HEK293 (cell line): Measurements from ENCODE around the gene CDKAL1.

Experiments
- CTCF ChIA-PET: fragments of 350-600 bp; formaldehyde crosslinking; extraction: SDS; loops from one replicate; lab custom pipeline; 2021; ENCODE audit warnings: antibody characterized with exemption; lab: Yijun Ruan, JAX
- POLR2A ChIA-PET: fragments of 300-600 bp; formaldehyde crosslinking; extraction: SDS; loops from one replicate; lab custom pipeline; 2020; ENCODE audit warnings: antibody characterized with exemption, inconsistent platforms; lab: Yijun Ruan, JAX
- H3K27ac ChIP-seq: fragments of 200-500 bp; sonication (Bioruptor generic); 2 replicates; pipeline ENCODE4 v1.5.1; 2014; ENCODE audit warnings: low read depth, low read length, control low read depth, inconsistent platforms; ENCODE audit errors: extremely low read depth
- H3K36me3 ChIP-seq, 2 experiments: fragments of 200-500 bp in 1 of 2; sonication (Bioruptor generic) in 1 of 2; 1 replicate in 1 of 2; 2 replicates in 1 of 2; pipeline ENCODE4 v1.5.1; 2014 to 2017; ENCODE audit warnings: inconsistent platforms in 2 of 2, low read length in 2 of 2; ENCODE audit not compliant: control insufficient read depth in 2 of 2, insufficient read depth in 1 of 2
- H3K4me1 ChIP-seq: fragments of 200-500 bp; sonication (Bioruptor generic); 2 replicates; pipeline ENCODE4 v1.5.1; 2014; ENCODE audit warnings: mild to moderate bottlenecking, low read length, inconsistent platforms; ENCODE audit not compliant: control insufficient read depth, insufficient read depth
- H3K4me3 ChIP-seq: 2 replicates; pipeline ENCODE4 v1.5.1; 2011; ENCODE audit warnings: low read depth, mild to moderate bottlenecking, control low read depth, low read length, moderate library complexity
- H3K9me3 ChIP-seq: fragments of 200-500 bp; sonication (Bioruptor generic); 2 replicates; pipeline ENCODE4 v1.5.1; 2014; ENCODE audit warnings: low read depth, low read length, inconsistent platforms; ENCODE audit not compliant: control insufficient read depth, insufficient read depth
- KLF7 ChIP-seq: fragments of 450-650 bp; formaldehyde crosslinking; IDR thresholded peaks from 2 replicates; pipeline ENCODE4 v1.5.1; 2016; ENCODE audit warnings: missing biosample characterization, missing genetic modification characterization, borderline replicate concordance
- TRIM28 ChIP-seq: IDR thresholded peaks from 2 replicates; pipeline ENCODE4 v1.6.1; 2011; ENCODE audit warnings: low read length, control low read depth, borderline replicate concordance
- ZBTB20 ChIP-seq: fragments of 450-650 bp; formaldehyde crosslinking; IDR thresholded peaks from 2 replicates; pipeline ENCODE4 v1.5.1; 2016; ENCODE audit warnings: missing biosample characterization, missing genetic modification characterization
- ZBTB21 ChIP-seq: fragments of 450-650 bp; formaldehyde crosslinking; IDR thresholded peaks from 2 replicates; pipeline ENCODE4 v1.5.1; 2017; ENCODE audit warnings: missing biosample characterization, missing genetic modification characterization
- ZFP37 ChIP-seq: fragments of 450-650 bp; formaldehyde crosslinking; IDR thresholded peaks from 2 replicates; pipeline ENCODE4 v1.5.1; 2016; ENCODE audit warnings: missing biosample characterization, missing genetic modification characterization
- ZIC2 ChIP-seq: fragments of 450-650 bp; formaldehyde crosslinking; IDR thresholded peaks from 2 replicates; pipeline ENCODE4 v1.5.1; 2016; ENCODE audit warnings: missing biosample characterization, missing genetic modification characterization
- ZNF132 ChIP-seq: fragments of 450-650 bp; formaldehyde crosslinking; IDR thresholded peaks from 2 replicates; pipeline ENCODE4 v1.5.1; 2017; ENCODE audit warnings: missing biosample characterization, missing genetic modification characterization, borderline replicate concordance
- ZNF140 ChIP-seq: fragments of 450-650 bp; formaldehyde crosslinking; IDR thresholded peaks from 2 replicates; pipeline ENCODE4 v1.5.1; 2016; ENCODE audit warnings: missing biosample characterization, missing genetic modification characterization
- ZNF146 ChIP-seq: fragments of 450-650 bp; formaldehyde crosslinking; IDR thresholded peaks from 2 replicates; pipeline ENCODE4 v1.5.1; 2016; ENCODE audit warnings: missing biosample characterization, missing genetic modification characterization
- ZNF174 ChIP-seq: fragments of 450-650 bp; formaldehyde crosslinking; IDR thresholded peaks from 2 replicates; pipeline ENCODE4 v1.5.0; 2017; ENCODE audit warnings: missing biosample characterization, mild to moderate bottlenecking, missing genetic modification characterization
- ZNF184 ChIP-seq: fragments of 450-650 bp; IDR thresholded peaks from 2 replicates; pipeline ENCODE4 v1.5.1; 2018; ENCODE audit warnings: missing biosample characterization, mild to moderate bottlenecking, missing genetic modification characterization
- ZNF24 ChIP-seq: fragments of 450-650 bp; formaldehyde crosslinking; IDR thresholded peaks from 2 replicates; pipeline ENCODE4 v1.5.1; 2016; ENCODE audit warnings: missing biosample characterization, missing genetic modification characterization
- ZNF302 ChIP-seq: fragments of 450-650 bp; formaldehyde crosslinking; IDR thresholded peaks from 2 replicates; pipeline ENCODE4 v1.5.1; 2016; ENCODE audit warnings: missing biosample characterization, missing genetic modification characterization, low read depth
- ZNF311 ChIP-seq: fragments of 450-650 bp; formaldehyde crosslinking; IDR thresholded peaks from 2 replicates; pipeline ENCODE4 v1.5.1; 2017; ENCODE audit warnings: missing biosample characterization, missing genetic modification characterization, borderline replicate concordance
- ZNF354C ChIP-seq: fragments of 450-650 bp; formaldehyde crosslinking; IDR thresholded peaks from 2 replicates; pipeline ENCODE4 v1.5.1; 2016; ENCODE audit warnings: missing biosample characterization, missing genetic modification characterization, low read depth, borderline replicate concordance
- ZNF366 ChIP-seq: fragments of 450-650 bp; formaldehyde crosslinking; conservative IDR thresholded peaks from 2 replicates; pipeline ENCODE4 v1.5.1; 2016; ENCODE audit warnings: missing biosample characterization, missing genetic modification characterization
- ZNF521 ChIP-seq: fragments of 450-650 bp; formaldehyde crosslinking; IDR thresholded peaks from 2 replicates; pipeline ENCODE4 v1.5.1; 2017; ENCODE audit warnings: missing biosample characterization, mild to moderate bottlenecking, missing genetic modification characterization
- ZNF549 ChIP-seq: fragments of 450-650 bp; IDR thresholded peaks from 2 replicates; pipeline ENCODE4 v1.5.1; 2018; ENCODE audit warnings: missing biosample characterization, missing genetic modification characterization, mild to moderate bottlenecking, inconsistent platforms, moderate library complexity
- ZNF555 ChIP-seq: fragments of 450-650 bp; formaldehyde crosslinking; conservative IDR thresholded peaks from 2 replicates; pipeline ENCODE4 v1.5.1; 2017; ENCODE audit warnings: missing biosample characterization, mild to moderate bottlenecking, missing genetic modification characterization, inconsistent platforms
- ZNF623 ChIP-seq: fragments of 450-650 bp; formaldehyde crosslinking; IDR thresholded peaks from 2 replicates; pipeline ENCODE4 v1.5.1; 2016; ENCODE audit warnings: missing biosample characterization, missing genetic modification characterization
- ZNF629 ChIP-seq: fragments of 450-650 bp; formaldehyde crosslinking; IDR thresholded peaks from 2 replicates; pipeline ENCODE4 v1.5.1; 2017; ENCODE audit warnings: missing biosample characterization, missing genetic modification characterization
- ZNF664 ChIP-seq: fragments of 450-650 bp; formaldehyde crosslinking; IDR thresholded peaks from 2 replicates; pipeline ENCODE4 v1.5.1; 2016; ENCODE audit warnings: missing biosample characterization, missing genetic modification characterization
- ZNF777 ChIP-seq: fragments of 450-650 bp; formaldehyde crosslinking; IDR thresholded peaks from 2 replicates; pipeline ENCODE4 v1.5.1; 2017; ENCODE audit warnings: missing biosample characterization, missing genetic modification characterization, borderline replicate concordance
- ZNF791 ChIP-seq: fragments of 450-650 bp; formaldehyde crosslinking; IDR thresholded peaks from 2 replicates; pipeline ENCODE4 v1.5.1; 2016; ENCODE audit warnings: missing biosample characterization, missing genetic modification characterization
- TF ChIP-seq, protein P1 (sequence below): fragments of 450-650 bp; IDR thresholded peaks from 2 replicates; pipeline ENCODE4 v1.5.1; 2018; ENCODE audit warnings: missing biosample characterization, missing genetic modification characterization
- TF ChIP-seq, protein P2 (sequence below): fragments of 450-650 bp; formaldehyde crosslinking; optimal IDR thresholded peaks from 2 replicates; pipeline ENCODE3; 2016; ENCODE audit warnings: missing biosample characterization, mild to moderate bottlenecking, missing genetic modification characterization
- TF ChIP-seq, protein P3 (sequence below): fragments of 450-650 bp; formaldehyde crosslinking; IDR thresholded peaks from 2 replicates; pipeline ENCODE4 v1.5.0; 2017; ENCODE audit warnings: missing biosample characterization, missing genetic modification characterization, borderline replicate concordance
- TF ChIP-seq, protein P4 (sequence below): fragments of 450-650 bp; formaldehyde crosslinking; IDR thresholded peaks from 2 replicates; pipeline ENCODE4 v1.5.1; 2017; ENCODE audit warnings: missing biosample characterization, missing genetic modification characterization

The CDKAL1 gene

DNA sequence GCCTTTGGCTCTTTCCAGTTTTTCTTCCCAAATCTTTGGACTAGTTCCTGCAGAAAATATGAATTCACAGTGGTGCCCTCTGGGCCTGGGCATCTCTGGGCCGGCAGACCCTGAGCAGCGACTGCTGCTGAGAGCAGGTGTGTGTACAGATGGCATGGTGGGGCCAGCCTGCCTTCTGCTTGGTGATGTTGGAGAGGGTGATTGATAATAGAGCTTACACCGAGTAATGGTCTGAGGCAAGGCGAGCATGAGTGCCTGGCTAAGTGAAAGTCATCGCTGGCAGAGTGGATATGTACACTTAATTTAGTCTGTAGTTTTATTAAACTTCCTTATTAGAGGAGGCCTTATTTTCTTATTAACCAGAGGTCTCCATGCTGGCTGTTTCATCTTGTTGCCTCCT lies 156.9 kb downstream of the CDKAL1 start (continued):
- TF ChIP-seq, protein P1, sequence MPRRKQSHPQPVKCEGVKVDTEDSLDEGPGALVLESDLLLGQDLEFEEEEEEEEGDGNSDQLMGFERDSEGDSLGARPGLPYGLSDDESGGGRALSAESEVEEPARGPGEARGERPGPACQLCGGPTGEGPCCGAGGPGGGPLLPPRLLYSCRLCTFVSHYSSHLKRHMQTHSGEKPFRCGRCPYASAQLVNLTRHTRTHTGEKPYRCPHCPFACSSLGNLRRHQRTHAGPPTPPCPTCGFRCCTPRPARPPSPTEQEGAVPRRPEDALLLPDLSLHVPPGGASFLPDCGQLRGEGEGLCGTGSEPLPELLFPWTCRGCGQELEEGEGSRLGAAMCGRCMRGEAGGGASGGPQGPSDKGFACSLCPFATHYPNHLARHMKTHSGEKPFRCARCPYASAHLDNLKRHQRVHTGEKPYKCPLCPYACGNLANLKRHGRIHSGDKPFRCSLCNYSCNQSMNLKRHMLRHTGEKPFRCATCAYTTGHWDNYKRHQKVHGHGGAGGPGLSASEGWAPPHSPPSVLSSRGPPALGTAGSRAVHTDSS (tag by site-specific recombination): no peak
- no peak for TF ChIP-seq ZNF555 (tag by site-specific recombination)
- TF ChIP-seq ZNF354C (tag by site-specific recombination): no peak
- no peak for TF ChIP-seq ZIC2 (tag by site-specific recombination)
- TF ChIP-seq, protein P2, sequence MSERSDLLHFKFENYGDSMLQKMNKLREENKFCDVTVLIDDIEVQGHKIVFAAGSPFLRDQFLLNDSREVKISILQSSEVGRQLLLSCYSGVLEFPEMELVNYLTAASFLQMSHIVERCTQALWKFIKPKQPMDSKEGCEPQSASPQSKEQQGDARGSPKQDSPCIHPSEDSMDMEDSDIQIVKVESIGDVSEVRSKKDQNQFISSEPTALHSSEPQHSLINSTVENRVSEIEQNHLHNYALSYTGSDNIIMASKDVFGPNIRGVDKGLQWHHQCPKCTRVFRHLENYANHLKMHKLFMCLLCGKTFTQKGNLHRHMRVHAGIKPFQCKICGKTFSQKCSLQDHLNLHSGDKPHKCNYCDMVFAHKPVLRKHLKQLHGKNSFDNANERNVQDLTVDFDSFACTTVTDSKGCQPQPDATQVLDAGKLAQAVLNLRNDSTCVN: no peak
- TF ChIP-seq, protein P3, sequence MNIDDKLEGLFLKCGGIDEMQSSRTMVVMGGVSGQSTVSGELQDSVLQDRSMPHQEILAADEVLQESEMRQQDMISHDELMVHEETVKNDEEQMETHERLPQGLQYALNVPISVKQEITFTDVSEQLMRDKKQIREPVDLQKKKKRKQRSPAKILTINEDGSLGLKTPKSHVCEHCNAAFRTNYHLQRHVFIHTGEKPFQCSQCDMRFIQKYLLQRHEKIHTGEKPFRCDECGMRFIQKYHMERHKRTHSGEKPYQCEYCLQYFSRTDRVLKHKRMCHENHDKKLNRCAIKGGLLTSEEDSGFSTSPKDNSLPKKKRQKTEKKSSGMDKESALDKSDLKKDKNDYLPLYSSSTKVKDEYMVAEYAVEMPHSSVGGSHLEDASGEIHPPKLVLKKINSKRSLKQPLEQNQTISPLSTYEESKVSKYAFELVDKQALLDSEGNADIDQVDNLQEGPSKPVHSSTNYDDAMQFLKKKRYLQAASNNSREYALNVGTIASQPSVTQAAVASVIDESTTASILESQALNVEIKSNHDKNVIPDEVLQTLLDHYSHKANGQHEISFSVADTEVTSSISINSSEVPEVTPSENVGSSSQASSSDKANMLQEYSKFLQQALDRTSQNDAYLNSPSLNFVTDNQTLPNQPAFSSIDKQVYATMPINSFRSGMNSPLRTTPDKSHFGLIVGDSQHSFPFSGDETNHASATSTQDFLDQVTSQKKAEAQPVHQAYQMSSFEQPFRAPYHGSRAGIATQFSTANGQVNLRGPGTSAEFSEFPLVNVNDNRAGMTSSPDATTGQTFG: no peak
- TF ChIP-seq ZNF140 (tag by site-specific recombination): no peak
- TF ChIP-seq ZNF146 (tag by site-specific recombination): no peak

DNA sequence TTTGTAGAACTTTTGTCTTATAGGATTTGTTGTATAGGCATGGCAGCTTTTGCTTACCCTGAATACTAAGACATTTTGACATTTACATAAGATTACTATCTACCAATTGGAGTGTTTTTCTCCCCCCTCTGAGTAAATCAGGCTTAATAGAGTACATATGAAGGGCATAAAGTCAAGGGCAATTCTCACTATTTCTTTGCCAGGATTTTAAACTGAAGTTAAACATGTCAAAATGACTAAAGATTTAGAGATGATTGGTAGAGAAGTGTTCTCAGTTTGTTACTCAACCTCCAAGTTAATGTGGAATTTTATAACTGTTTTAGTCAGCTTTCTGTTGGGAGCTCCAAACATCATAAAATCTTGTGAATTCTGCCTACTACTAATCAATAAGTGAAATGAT lies 157.8 kb downstream of the CDKAL1 start:
- POLR2A ChIA-PET: no interaction called here
- Histone ChIP-seq H3K4me3 (no peak overlapping the region), H3K27ac (no peak overlapping the region), H3K9me3 (no peaks in the 10 kb centered on the region), H3K36me3 (no peaks in the 10 kb centered on the region), H3K4me1 (peaks cover 16% of the 10 kb centered on the region)
- CTCF ChIA-PET: interaction anchor here (0.7 to 0.8 kb wide), 2 partner anchors 10 to 229 kb away, joined by 3 read pairs; no protein-coding TSS in a partner anchor
- TF ChIP-seq, protein P4, sequence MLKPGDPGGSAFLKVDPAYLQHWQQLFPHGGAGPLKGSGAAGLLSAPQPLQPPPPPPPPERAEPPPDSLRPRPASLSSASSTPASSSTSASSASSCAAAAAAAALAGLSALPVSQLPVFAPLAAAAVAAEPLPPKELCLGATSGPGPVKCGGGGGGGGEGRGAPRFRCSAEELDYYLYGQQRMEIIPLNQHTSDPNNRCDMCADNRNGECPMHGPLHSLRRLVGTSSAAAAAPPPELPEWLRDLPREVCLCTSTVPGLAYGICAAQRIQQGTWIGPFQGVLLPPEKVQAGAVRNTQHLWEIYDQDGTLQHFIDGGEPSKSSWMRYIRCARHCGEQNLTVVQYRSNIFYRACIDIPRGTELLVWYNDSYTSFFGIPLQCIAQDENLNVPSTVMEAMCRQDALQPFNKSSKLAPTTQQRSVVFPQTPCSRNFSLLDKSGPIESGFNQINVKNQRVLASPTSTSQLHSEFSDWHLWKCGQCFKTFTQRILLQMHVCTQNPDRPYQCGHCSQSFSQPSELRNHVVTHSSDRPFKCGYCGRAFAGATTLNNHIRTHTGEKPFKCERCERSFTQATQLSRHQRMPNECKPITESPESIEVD (tag by site-specific recombination): peak; percentile 79
- no peak for TF ChIP-seq ZNF623

DNA sequence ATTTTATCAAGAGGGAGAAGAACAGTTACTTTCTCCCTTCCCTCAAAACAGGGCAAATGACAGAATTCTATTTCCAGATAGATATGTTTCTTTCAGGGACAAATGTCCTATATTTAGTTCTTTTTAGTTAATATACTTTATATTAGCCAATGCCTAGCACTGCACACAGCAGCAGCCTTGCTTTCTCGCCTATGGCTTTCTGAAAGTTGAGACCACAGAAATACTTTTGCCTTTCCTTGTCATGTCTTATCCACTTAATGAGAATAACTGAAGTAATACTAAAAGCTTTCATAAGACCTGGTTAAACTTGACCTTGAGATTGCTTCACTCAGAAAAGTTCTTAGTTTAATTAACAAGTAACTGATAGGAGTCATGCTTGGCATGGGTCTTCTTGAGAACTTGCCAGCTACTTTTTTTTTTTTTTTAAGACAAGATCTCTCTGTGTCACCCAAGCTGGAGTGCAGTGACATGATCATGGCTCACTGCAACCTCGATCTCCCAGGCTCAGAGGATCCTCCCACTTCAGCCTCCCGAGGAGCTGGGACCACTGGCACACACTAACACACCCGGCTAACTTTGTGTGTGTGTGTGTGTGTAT lies 159.3 kb downstream of the CDKAL1 start:
- POLR2A ChIA-PET: interaction anchor here (0.6 kb wide), 1 partner anchor 681 kb away, joined by 3 read pairs; no protein-coding TSS in a partner anchor
- H3K36me3 ChIP-seq: no peaks in the 10 kb centered on the region
- H3K27ac ChIP-seq: no peak overlapping the region
- H3K4me1 ChIP-seq: peaks cover 14% of the 10 kb centered on the region
- H3K9me3 ChIP-seq: no peaks in the 10 kb centered on the region
- CTCF ChIA-PET: interaction anchor here (0.7 kb wide), 2 partner anchors 16 to 111 kb away, joined by 4 read pairs; no protein-coding TSS in a partner anchor
- H3K4me3 ChIP-seq: no peak overlapping the region
- no peak for TF ChIP-seq ZNF777
- TF ChIP-seq ZNF24 (tag by site-specific recombination): 0 out of 2 replicates have a peak, but pooled peaks have one; percentile 27
- peak; percentile 49; the same call in 1 of the 2 replicates for TF ChIP-seq ZNF366 (tag by site-specific recombination)
- 0 out of 2 replicates have a peak, but pooled peaks have one; percentile 48 for TF ChIP-seq ZNF184 (tag by site-specific recombination)
- TF ChIP-seq ZNF521 (tag by site-specific recombination): no peak
- no peak for TF ChIP-seq ZBTB20
- no peak for TF ChIP-seq KLF7 (tag by site-specific recombination)
- TF ChIP-seq ZNF791 (tag by site-specific recombination): no peak
- no peak for TF ChIP-seq TRIM28
- TF ChIP-seq ZNF174 (tag by site-specific recombination): no peak
- TF ChIP-seq ZBTB21 (tag by site-specific recombination): no peak
- TF ChIP-seq ZNF664 (tag by site-specific recombination): peak; percentile 76; the same call in 1 of the 2 replicates
- TF ChIP-seq ZNF302: no peak
- no peak for TF ChIP-seq ZNF311 (tag by site-specific recombination)
- TF ChIP-seq ZFP37 (tag by site-specific recombination): no peak
- no peak for TF ChIP-seq ZNF549 (tag by site-specific recombination)
- no peak for TF ChIP-seq ZNF132 (tag by site-specific recombination)
- TF ChIP-seq ZNF629: no peak
